NCI-H226 (cell line): ENCODE measurements around the gene LIPC.

Source experiments
- DNase-seq: peaks from one replicate; pipeline ENCODE4 v3.0.0-alpha.2; 2015

LIPC gene

DNA sequence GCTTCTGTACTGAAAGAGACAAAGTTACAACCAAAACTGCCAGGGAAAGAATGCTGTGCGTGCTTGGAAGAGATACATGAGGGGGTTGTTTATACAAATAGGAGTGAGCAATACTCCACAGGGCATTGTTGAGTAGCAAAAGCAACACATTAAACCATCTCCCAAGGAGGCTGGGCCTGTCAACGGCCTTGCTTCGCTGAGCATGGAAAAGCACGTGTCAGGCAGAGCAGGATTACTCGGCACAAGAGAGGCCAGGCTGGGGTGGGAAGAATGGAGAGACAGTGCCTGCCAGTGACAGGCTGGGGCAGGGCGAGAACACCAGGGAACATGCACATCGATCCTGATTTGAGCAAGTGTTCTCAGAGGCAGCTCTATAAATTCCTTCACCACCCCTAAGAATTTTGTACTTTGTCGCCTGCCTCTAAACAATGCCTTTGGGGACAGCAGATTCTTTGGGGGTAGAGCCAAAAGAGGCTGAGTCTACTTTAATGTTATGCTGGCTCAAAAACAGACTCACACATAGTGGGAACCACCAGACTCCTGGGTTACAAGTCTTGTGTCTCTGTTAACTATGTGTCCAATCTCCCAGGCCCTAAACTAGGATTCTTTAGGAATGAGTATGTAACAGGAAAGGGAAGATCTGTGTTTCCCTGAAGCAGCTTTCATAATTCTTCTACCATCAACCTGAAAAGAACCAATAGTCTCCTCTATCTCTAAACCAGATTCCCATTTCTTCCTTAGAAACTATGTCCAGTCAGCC, 67.2 kb downstream of the LIPC start:
- DNase-seq, result peak; percentile 64

DNA sequence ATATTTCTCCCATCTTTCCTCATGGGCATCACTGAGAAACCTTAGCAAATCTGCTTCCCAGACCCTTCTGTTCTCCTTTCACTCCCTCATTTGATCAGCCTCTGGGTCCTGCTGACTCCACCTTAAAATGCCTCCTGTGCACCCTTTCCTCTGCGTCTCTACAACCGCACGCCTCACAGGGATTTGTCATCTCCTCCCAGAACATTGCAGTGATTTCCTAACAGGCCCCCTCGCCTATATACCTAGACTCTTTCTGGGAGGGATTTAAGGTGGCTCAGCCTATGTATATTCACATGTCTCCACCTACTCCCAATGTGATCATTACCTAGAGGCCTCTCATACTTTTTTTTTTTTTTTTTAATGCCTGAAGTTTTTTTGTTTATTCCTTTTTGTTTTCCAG, 69.2 kb downstream of the LIPC start:
- no peak for DNase-seq

DNA sequence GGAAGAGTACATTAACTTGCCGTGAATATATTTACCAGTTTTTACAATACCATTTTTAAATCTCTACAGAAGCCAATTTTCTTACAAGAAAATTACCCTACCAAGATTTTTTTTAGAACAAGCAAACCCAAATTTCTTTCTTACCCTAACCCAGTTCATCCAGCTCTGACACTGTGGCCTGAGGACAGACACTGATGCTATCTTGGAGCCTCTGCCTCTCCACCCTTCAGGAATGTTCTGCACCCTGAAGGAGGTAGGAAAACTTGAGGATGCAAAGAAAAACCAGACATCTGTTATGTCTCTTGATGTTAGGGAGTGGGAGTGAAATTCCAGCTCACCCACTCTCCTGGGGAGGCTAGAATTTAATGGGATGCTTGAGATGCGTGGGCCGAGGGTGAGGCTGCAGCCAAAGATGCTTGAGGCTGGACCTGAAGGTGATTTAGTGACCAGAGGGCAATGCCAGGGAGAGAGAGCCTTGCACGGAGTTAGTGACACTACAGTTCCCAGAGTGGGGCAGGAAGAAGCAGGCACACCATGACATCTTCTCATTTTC, 69.9 kb downstream of the LIPC start:
- peak; percentile 19 for DNase-seq

DNA sequence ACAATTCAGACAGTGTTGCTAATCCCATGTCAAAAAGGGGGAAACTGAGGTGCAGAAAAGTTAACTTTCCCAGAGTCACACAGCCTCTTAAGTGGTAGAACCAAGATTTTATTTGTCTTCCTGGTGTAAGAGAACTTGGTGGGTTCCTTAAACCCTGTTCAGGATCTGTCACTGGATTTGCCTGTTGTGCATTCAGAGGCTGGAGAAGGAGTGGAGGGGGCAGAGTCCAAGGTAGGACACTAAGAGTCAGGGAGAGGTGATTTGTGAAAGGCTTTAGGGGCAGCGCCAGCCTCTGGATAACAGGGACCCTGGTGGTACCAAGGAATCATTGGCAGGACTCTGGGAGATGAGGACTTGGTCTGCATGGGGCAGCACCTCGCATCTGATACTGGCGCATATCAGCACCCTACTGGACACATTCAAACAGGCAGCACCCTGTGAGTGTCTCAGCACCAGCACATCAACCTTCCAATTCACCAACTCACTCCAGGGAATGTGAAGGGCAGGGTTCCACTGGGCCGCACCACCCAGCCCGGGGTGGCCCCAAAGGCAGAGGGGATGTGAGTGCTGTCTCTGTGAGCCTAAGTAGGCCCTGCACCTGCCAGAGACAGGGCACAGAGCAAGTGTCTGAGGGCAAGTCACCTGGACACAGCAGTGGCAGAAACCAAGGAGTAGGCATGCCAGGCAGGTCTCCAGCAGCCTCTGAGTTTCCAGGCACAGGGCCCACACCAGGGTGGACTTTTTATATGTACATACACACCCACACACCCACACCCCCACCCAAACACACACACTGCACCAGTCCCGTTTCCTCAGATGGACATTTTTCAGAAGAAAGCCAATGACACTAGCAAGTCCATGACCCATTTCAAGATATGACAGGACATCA, 71.6 kb downstream of the LIPC start:
- DNase-seq, result no peak

DNA sequence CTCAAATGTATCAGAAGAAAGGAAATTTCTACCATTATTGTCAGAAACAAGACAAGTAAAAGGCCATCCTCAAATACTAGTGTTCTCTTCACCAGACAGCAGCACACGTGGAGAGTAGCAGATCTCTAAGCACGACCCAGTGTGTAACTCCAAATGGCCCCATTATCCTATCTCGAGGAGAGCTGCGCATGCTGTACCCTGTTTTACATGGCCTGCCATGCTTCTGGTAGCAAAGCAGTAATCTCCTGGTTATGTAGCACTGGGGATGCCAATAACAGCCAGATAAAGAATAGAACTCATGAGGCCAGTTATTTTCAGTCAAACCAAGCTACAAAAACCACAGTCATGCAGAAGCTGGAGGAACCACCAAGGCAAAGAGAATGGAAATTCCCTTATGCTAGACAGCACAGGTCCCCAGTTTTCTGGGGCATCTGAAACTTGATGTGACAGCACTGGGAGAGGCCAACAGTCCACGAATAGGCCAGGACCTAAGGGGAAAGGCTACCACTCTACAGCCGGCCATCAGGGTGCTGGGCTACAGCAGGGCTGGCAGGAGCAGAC, 73.0 kb downstream of the LIPC start:
- DNase-seq, result no peak

DNA sequence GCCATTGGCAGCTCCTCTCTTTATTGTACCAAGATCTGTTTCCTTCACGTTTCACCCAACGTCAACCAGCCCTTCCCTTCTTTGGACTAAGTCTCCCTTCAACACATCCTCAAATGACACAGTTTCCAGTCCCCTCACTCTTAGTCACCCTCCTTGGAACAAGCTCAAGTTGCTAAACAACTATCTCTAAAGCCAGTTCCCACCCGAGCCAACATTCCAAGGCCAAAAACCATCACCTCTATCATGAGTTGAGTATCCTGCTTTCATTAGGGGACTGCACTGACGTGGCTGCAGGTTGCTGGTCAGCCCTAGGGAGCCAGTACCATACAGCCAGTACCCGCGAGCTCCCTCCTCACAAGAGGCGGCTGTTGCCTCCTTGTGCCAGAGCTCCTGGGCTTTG, 73.8 kb downstream of the LIPC start:
- no peak for DNase-seq

DNA sequence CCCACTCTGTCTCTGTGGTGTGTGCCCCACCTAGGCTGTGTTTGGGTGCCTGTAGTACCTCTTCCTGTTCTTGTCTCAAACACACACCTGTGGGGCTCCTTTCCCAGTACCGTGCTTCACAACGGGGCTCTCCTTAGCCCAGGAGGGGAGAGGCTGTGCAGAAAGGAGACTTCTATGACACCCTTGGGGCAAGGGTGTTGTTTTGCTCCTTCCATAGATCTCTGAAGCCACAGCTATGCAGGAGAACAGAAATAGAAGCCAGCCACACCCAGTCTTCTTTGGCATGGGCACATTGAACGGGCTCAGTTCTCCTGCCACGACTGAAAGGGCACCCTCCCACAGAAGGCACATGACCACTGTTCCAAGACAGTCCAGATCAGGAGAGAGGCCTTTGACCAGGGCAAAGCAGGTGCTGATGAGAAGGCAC, 74.3 kb downstream of the LIPC start:
- no peak for DNase-seq

DNA sequence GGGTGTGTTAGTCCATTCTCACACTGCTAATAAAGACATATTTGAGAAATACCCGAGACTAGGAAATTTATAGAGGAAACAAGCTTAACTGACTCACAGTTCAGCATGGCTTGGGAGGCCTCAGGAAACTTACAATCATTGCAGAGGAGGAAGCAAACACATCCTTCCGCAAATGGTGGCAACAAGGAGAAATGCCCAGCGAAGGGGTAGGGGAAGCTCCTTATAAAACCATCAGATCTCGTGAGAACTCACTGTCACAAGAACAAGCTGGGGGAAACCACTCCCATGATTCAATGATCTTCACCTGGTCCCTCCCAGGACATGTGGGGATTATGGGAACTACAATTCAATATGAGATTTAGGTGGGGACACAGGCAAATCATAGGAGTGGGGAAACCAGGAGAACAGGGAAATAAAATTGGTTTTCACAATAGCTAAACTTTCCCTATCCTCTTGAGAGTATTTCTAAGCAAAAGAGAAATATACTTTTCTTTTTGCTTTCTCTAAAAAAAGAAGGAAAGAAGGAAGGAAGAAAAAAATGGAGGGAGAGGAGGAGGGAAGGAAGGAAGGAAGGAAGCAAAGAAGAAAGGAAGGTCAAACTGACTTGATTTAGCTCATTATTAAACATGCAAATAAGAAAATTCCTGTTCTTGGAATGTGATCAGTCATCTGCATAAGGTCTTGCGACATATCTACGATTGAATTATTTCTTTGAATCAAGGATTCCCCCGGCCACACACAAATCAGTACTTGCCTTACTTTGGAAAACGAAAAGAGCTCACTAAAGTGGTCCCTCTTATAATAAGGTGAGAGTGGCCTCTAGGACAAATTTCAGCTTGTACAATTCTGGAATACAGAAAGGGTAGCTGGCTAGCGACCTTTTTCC, 75.2 kb downstream of the LIPC start:
- no peak for DNase-seq

DNA sequence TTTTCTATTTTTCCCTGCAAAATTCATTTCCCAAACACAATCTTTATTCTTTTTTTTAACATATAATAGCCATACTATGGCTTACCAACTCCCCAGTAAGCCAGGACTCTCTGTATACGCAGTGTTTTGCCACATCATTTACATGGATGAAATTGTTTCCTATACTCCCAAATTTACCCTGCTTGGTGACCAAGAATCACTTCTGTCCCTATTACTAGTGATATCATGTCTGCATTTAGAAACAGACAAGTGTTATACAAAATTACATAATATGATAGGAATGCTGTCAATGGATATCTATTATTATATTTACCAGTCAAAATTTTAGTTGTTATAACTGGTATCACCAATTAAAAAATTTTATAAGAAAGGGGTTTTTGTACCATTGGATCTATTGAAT, 77.8 kb downstream of the LIPC start:
- DNase-seq, result no peak

DNA sequence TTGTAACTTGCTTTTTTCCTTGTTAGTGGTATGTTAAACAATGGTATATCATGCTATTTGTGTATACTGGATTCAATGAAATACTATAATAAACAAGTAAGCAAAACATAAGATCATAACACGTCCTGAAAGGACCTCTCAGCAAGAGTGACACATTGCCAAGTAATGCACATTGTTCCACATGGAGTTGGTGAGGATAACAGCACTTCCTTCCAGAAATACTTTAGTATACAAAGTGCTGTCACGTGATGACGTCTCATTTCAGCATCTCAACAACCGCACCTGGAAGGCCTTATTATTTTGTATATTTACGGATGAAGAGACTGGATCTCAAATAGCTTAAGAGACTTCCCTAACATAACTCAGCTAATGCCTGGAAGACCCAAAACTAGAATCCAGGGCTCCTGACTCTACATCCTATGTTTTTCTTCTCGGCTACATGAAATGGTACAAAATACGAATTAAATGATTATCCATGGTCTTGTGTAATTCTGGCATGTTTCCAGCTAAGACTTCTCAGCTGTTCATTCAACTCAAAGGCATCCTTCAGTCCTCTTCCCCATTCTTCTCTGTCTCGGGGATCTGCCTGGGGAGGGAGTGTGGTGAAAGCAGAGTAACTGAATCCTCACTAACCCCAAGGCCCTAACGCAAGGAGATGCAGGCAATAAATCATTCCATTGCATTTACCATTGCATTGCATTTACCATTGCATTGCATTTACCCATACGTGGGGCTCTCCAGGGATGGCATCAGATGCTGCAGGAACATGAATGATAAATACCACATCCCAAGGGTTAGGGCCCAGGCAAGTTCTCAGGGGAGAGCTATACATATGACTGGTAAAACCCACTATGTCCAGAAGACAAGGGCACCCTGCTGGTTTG, 79.2 kb downstream of the LIPC start:
- DNase-seq, result no peak

DNA sequence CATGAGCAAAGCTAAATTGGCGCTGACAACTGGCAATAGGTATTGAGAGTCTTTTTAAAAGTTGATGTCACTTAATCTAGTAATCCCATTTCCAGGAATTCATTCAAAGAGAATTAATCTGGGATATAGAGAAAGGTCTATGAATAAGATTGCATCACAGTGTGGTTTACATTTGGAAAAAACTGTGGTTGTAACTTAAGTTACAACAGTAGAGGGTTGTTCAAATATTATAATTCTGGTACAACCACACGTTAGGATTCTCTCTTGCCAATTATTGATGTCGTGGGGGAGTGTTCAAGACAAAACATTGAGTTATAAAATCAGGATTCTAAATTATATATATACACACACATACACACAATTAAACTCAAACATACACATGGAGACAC, 79.8 kb downstream of the LIPC start:
- DNase-seq, result no peak

DNA sequence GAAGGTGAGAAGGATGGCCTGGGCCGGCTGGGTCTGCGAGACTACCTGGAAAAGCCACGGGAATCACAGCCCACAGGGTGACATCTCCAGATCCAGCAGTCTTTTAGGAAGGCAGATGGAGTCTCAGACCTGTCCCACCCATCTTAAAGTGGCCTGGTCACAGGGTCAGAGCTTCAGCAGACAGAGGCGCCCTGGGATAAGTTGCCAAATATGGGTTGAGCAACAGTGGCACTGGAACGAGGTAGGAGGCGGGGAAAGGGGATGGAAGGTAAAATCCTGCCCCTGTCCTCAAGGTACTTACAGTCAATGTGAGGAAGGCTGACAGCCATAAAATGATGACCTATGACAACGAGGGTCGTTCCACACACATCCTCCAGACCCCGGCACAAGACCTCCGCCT, 80.7 kb downstream of the LIPC start:
- DNase-seq, result no peak

DNA sequence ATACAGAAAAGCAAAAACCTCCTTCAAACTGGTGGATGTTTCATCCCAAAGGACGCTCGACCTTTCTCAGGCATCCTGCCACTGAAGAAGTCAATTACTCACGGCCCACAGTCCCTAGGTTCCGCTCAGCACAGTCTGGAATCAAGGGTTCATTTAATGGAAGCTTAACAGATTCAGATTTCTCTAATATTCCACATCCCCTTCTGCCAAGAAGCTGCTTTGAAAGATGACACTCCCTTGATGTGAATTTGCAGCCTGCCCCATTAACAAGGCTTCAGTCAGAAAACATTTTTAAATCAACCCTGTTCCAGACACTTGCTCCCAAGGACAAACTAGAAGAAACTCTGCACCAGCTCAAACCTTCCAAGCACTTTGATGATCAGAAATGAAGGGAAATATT, 81.2 kb downstream of the LIPC start:
- DNase-seq, result no peak

DNA sequence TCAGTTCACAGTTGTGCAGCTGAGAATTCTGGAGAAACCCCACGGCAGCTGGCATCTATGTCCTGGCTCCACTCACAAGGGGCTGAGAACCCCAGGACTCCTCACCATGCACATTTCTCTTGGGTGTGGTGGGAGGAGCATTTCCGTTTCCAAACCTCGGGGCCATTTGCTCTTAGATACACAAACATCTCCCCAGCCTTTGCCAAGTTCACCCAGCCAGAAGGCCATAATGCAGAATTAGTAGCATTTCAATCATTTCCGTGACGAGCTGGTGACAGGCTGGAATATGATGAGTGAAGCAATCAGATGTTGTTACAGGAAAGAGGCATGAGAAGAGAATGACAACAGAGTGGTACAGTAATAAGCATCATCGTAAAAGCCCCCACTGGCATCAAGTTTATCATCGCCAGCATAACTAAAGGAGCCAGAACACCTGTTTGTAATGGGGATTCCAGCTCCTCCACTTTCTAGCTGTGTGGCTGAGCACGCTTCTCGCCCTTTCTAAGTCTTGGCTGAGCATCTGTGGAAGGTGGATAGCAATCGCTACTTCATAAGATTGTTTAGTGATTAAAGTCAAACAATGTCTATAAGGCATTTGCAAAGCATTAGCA, 82.0 kb downstream of the LIPC start:
- no peak for DNase-seq

DNA sequence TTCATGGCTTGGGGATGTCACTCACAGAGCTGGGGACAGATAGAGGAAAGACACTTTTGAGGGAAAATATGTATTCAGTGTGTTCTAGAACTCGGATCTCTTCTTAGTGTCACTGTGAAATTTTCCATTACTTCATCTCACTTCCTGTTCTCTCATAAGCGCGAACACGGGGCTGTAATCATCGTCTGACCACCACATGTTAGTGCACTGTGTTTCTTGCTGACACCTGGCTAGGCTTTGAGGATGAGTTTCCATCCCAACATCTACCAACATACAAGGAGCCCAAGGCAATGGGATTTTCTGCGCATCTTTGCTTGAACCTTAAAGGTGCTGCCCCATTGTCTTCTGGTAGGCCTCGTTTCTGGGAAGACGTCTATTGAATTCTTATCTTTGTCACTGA, 84.0 kb downstream of the LIPC start:
- no peak for DNase-seq

DNA sequence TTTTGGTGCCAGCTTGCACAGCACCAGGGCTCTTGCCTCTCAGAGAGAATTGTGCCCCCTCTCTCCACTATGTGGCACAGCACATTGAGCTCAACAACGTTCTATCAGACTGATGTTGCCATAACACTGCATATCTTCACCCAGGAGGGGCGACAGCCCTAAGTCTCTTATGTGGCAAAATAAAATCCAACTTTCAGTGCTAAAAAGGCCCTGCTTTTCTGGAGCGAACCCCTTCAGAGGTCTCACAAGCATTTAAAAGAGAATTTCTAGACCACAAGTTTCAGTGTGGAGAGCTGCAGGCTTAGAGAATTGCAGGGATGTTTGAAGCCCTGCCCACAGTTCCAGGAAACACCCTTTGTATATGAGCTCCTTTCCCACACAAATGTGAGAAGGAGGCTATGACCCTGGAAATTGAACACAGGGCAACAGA, 85.5 kb downstream of the LIPC start:
- no peak for DNase-seq

DNA sequence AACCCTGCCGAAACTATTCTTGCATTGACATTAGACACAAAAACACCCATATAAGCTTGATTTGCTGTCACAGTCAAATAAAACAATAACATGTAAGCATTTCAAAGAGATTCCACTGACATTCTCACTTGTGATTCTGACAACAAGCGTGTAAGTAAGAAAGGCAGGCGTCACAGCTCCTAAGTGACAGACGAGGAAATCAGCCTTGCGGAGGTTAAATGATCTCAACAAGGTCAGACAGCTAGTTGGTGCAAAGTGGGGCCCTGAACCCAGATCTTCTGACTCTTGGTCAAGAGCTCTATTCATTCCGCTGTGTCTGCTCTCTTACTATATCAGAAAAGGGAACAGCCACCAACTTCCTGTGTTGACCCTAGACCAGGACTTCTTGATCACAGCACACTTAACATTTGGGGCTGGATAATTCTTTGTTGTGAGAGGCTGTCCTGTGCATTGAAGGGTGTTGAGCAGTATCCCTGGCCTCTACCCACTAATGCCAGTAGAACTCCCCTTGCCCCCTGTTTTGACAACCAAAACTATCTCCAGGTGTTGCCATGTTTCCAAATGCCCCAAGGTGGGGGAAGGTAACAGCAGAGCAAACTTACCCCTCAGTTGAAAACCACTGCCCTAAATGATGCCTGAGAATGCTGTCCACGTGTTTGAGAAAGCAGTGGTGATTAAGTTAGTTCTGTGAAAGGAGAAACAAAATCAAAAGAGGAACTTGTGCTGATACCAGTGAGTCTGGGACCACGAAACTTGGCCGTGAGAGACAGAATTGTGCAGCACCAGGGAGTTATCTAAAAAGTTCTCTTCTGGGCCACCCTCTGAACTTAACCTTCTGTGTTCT, 86.1 kb downstream of the LIPC start:
- no peak for DNase-seq

DNA sequence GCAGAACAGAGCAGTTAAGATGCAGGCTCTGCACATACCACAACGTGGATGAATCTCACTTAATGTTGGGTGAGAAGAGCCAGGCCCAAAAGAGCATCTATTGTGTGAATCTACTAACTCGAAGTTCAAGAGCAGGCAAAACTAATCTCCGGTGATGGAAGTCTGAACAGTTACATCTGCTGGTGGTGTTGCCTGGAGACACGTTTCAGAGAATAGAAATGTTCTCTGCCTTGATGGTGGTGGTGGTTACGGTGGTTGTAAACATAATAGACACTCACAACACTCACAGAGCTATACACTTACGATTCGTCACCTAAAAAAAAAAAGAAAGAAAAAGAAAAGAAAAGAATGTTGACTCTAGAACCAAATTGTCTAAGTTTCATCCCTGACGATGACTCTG, 86.8 kb downstream of the LIPC start:
- no peak for DNase-seq

DNA sequence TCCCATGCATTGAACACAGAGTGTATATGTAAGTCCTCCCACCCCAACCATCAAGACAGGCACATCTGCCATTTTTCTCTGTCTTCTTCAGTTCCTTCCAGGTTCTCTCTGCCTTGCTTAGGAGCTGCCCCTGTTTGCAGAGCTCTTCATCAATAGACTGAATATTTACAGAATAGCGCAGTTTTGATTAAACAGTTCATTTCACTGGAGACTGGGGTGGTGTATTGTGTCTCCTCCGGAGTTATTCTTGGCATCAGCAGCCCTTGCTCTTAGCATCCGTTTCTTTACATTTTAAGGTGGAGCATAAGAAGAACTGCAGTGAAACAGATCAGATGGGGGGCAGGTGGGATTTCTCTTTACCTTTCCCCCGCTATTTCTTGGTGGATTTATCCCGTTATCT, 87.7 kb downstream of the LIPC start:
- no peak for DNase-seq

DNA sequence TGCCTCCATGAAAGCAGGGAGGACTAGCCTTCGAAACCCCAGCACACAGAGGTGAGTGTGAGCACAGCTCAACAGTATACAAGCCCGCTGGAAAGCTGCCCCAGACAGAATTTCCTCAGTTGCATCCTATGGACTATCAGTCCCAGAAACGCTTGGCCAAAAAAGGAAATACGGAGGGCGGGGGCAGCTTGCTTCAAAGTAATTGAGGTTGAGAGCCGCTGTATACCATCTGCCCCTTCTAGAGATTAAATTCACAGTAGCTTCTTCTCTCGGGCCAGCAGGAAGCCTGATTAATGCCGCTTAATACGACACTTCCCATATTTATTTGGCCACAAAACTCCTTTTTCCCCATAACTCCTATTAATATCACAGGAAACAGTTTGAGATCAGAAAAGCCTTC, 88.7 kb downstream of the LIPC start:
- no peak for DNase-seq
